DOHH2 (cell line): ENCODE results near the gene MPZ.

Experiments
- EZH2phosphoT487 ChIP-seq: fragments of 200-600 bp; sonication (generic); IDR thresholded peaks from 2 replicates; pipeline ENCODE4 v1.6.1; 2017; ENCODE audit warnings: borderline replicate concordance, mild to moderate bottlenecking, antibody characterized with exemption, low read length, moderate library complexity, mixed read lengths
- TF ChIP-seq, protein P1 (sequence below): fragments of 200-600 bp; sonication (generic); IDR thresholded peaks from one replicate; pipeline ENCODE4 v1.5.1; 2014; ENCODE audit warnings: antibody characterized with exemption, mild to moderate bottlenecking, low read depth, low read length; ENCODE audit not compliant: poor library complexity, severe bottlenecking

DNA sequence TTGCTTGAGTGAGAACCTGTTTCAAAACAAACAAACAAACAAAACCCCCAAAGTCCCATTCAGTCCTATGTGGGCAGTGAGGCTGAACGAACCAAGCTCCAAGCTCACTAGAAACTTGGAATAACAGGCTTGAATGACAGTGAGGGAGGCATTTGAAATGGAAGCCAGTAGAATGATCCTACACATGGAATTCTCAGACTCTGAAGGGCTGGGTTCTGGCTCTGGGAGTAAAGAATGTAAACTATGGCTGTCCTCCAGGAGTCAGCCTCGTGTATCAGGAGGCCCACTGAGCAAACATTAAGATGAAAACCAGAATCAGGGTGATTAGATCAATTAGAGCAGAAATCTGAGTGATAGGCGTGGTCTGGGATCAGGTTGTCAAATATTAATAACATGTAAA lies 36.4 kb downstream of the MPZ start:
- TF ChIP-seq, protein P1, sequence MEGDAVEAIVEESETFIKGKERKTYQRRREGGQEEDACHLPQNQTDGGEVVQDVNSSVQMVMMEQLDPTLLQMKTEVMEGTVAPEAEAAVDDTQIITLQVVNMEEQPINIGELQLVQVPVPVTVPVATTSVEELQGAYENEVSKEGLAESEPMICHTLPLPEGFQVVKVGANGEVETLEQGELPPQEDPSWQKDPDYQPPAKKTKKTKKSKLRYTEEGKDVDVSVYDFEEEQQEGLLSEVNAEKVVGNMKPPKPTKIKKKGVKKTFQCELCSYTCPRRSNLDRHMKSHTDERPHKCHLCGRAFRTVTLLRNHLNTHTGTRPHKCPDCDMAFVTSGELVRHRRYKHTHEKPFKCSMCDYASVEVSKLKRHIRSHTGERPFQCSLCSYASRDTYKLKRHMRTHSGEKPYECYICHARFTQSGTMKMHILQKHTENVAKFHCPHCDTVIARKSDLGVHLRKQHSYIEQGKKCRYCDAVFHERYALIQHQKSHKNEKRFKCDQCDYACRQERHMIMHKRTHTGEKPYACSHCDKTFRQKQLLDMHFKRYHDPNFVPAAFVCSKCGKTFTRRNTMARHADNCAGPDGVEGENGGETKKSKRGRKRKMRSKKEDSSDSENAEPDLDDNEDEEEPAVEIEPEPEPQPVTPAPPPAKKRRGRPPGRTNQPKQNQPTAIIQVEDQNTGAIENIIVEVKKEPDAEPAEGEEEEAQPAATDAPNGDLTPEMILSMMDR, result no peak
- no peak for TF ChIP-seq EZH2phosphoT487
